SK-N-SH (cell line): ENCODE results near the gene HMMR.

Experiments
- CTCF ChIP-seq: fragments of 200-600 bp; sonication (generic); IDR thresholded peaks from 2 replicates; pipeline ENCODE4 v1.6.1; 2017; ENCODE audit warnings: antibody characterized with exemption, mild to moderate bottlenecking, moderate library complexity
- EP300 ChIP-seq, 2 experiments: IDR thresholded peaks; 2 replicates each; pipeline versions ENCODE4 v1.4.0 to v1.6.1; 2012; ENCODE audit warnings: borderline replicate concordance in 1 of 2, low read depth in 1 of 2, low read length in 1 of 2
- EZH2phosphoT487 ChIP-seq: fragments of 200-600 bp; sonication (generic); IDR thresholded peaks from 2 replicates; pipeline ENCODE4 v1.6.1; 2017; ENCODE audit warnings: low read depth, mixed run types, mild to moderate bottlenecking, antibody characterized with exemption, moderate library complexity, borderline replicate concordance
- GATA2 ChIP-seq: sonication (generic); formaldehyde crosslinking; IDR thresholded peaks from 2 replicates; pipeline ENCODE4 v1.5.0; 2020; ENCODE audit warnings: mild to moderate bottlenecking, missing genetic modification reagents
- RFX5 ChIP-seq: IDR thresholded peaks from 2 replicates; pipeline ENCODE4 v1.6.1; 2012; ENCODE audit warnings: mild to moderate bottlenecking, improper control_type of control experiment, low read length
- TAF1 ChIP-seq: IDR thresholded peaks from 2 replicates; pipeline ENCODE4 v1.6.1; 2012; ENCODE audit warnings: low read depth, mild to moderate bottlenecking, low read length, moderate library complexity, borderline replicate concordance
- TF ChIP-seq, protein P1 (sequence below): IDR thresholded peaks from 2 replicates; pipeline ENCODE4 v1.4.0; 2012; ENCODE audit warnings: low read depth, borderline replicate concordance

GRCh38 chr5:163503106-163504078, 43.0 kb downstream of the HMMR start:
- TF ChIP-seq, protein P1, sequence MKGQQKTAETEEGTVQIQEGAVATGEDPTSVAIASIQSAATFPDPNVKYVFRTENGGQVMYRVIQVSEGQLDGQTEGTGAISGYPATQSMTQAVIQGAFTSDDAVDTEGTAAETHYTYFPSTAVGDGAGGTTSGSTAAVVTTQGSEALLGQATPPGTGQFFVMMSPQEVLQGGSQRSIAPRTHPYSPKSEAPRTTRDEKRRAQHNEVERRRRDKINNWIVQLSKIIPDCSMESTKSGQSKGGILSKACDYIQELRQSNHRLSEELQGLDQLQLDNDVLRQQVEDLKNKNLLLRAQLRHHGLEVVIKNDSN: no peak
- TF ChIP-seq CTCF (peak; percentile 61), RFX5 (no peak; the same call in 1 of the 2 replicates), EP300 (IDR thresholded peaks at IDR 0.05; ENCODE audit: borderline replicate concordance in 1 of 2, low read depth in 1 of 2, low read length in 1 of 2) (no peak), EZH2phosphoT487 (no peak), GATA2 (no peak), TAF1 (peak; percentile 53; the same call in 1 of the 2 replicates)
